Trophoblast cell (in vitro differentiated cells and primary cell): ENCODE results near the gene ASNS.

Experiments
- DNase-seq, 2 donors: peaks; one replicate each; pipeline ENCODE4 v3.0.0-alpha.2; 2016
- H2AFZ ChIP-seq: 2 replicates; pipeline ENCODE4 v1.6.1; 2013; ENCODE audit warnings: low read length, moderate library complexity, mild to moderate bottlenecking; ENCODE audit not compliant: insufficient read depth, poor library complexity
- H2AK5ac ChIP-seq: 2 replicates; pipeline ENCODE4 v1.6.1; 2013; ENCODE audit warnings: mild to moderate bottlenecking, low read length
- H2BK120ac ChIP-seq: 2 replicates; pipeline ENCODE4 v1.6.1; 2013; ENCODE audit warnings: low read length, mild to moderate bottlenecking, moderate library complexity; ENCODE audit not compliant: insufficient read depth, poor library complexity
- H2BK12ac ChIP-seq: 2 replicates; pipeline ENCODE4 v1.6.1; 2013; ENCODE audit warnings: mild to moderate bottlenecking, low read length, moderate library complexity
- H2BK5ac ChIP-seq: 2 replicates; pipeline ENCODE4 v1.6.1; 2013; ENCODE audit warnings: low read length, low read depth, moderate library complexity, mild to moderate bottlenecking; ENCODE audit not compliant: poor library complexity
- H3K14ac ChIP-seq: 2 replicates; pipeline ENCODE4 v1.6.1; 2013; ENCODE audit warnings: mild to moderate bottlenecking, low read length
- H3K18ac ChIP-seq: 2 replicates; pipeline ENCODE4 v1.6.1; 2013; ENCODE audit warnings: mild to moderate bottlenecking, low read length
- H3K23ac ChIP-seq: 2 replicates; pipeline ENCODE4 v1.6.1; 2013; ENCODE audit warnings: low read length
- H3K27ac ChIP-seq: 2 replicates; pipeline ENCODE4 v1.5.1; 2013; ENCODE audit warnings: low read depth, mild to moderate bottlenecking, inconsistent platforms, low read length, moderate library complexity
- H3K27me3 ChIP-seq: 2 replicates; pipeline ENCODE4 v1.6.1; 2013; ENCODE audit warnings: inconsistent platforms, mild to moderate bottlenecking, low read length, moderate library complexity; ENCODE audit not compliant: insufficient read depth
- H3K36me3 ChIP-seq, 2 experiments: 1 replicate in 1 of 2; 2 replicates in 1 of 2; pipeline ENCODE4 v1.6.1; 2013; ENCODE audit warnings: low read length in 2 of 2, mild to moderate bottlenecking in 2 of 2, moderate library complexity in 1 of 2; ENCODE audit not compliant: insufficient read depth in 2 of 2, control insufficient read depth in 1 of 2
- H3K4ac ChIP-seq: 2 replicates; pipeline ENCODE4 v1.6.1; 2013; ENCODE audit warnings: low read depth, mild to moderate bottlenecking, low read length, moderate library complexity
- H3K4me1 ChIP-seq, 2 experiments: 1 replicate in 1 of 2; 2 replicates in 1 of 2; pipeline ENCODE4 v1.6.1; 2013; ENCODE audit warnings: low read length in 2 of 2, mild to moderate bottlenecking in 2 of 2, moderate library complexity in 1 of 2; ENCODE audit not compliant: insufficient read depth in 2 of 2, control insufficient read depth in 1 of 2
- H3K4me2 ChIP-seq: 2 replicates; pipeline ENCODE4 v1.6.1; 2013; ENCODE audit warnings: inconsistent platforms, mild to moderate bottlenecking, low read length, moderate library complexity
- H3K4me3 ChIP-seq: 2 replicates; pipeline ENCODE4 v1.5.1; 2013; ENCODE audit warnings: mild to moderate bottlenecking, low read depth, low read length, inconsistent platforms
- H3K79me1 ChIP-seq: one replicate; pipeline ENCODE4 v1.6.1; 2013; ENCODE audit warnings: low read length
- H3K79me2 ChIP-seq: 2 replicates; pipeline ENCODE4 v1.6.1; 2013; ENCODE audit warnings: low read length, mild to moderate bottlenecking; ENCODE audit not compliant: control insufficient read depth, insufficient read depth, poor library complexity
- H3K9ac ChIP-seq: 2 replicates; pipeline ENCODE4 v1.6.1; 2013; ENCODE audit warnings: mild to moderate bottlenecking, low read length
- H3K9me3 ChIP-seq: 2 replicates; pipeline ENCODE4 v1.6.1; 2013; ENCODE audit warnings: low read depth, mild to moderate bottlenecking, control low read depth, inconsistent platforms, low read length; ENCODE audit not compliant: insufficient read depth
- H4K12ac ChIP-seq: 2 replicates; pipeline ENCODE4 v1.6.1; 2013; ENCODE audit warnings: low read depth, mild to moderate bottlenecking, low read length, moderate library complexity
- H4K8ac ChIP-seq: 2 replicates; pipeline ENCODE4 v1.6.1; 2013; ENCODE audit warnings: low read depth, mild to moderate bottlenecking, low read length, moderate library complexity
- H4K91ac ChIP-seq: one replicate; pipeline ENCODE4 v1.6.1; 2013; ENCODE audit warnings: low read depth, mild to moderate bottlenecking, low read length, moderate library complexity
- WGBS: extraction: QIAGEN DNeasy Blood & Tissue Kit; methylation state at CpG from one replicate; pipeline ENCODE4 v1.1.7; 2013; ENCODE audit warnings: missing lambda C conversion rate; ENCODE audit not compliant: insufficient read length, insufficient coverage; ENCODE audit errors: extremely low coverage; 5-methylcytosine and 5-hydroxymethylcytosine counted together

ASNS gene

GRCh38 chr7:97873606-97874005 is 1.4 kb upstream of the ASNS start:
- H3K4me2 ChIP-seq = no peak overlapping the region
- H3K27me3 ChIP-seq = no peaks in the 10 kb centered on the region
- H3K4ac ChIP-seq = no peak overlapping the region
- no peak overlapping the region for H3K18ac ChIP-seq
- WGBS = no CpG with 5 or more reads among the region's 3 CpGs
- no peaks in the 10 kb centered on the region for H3K36me3 ChIP-seq
- no peak overlapping the region for H3K27ac ChIP-seq
- peaks cover 3% of the 10 kb centered on the region in 2 experiments for H3K4me1 ChIP-seq
- no peak overlapping the region for H2BK5ac ChIP-seq
- H4K8ac ChIP-seq = no peak overlapping the region
- H3K79me1 ChIP-seq = no peaks in the 10 kb centered on the region
- no peak overlapping the region for H2BK12ac ChIP-seq
- H2AK5ac ChIP-seq = no peak overlapping the region
- no peaks in the 10 kb centered on the region for H3K9me3 ChIP-seq
- H3K4me3 ChIP-seq = no peak overlapping the region
- H3K14ac ChIP-seq = no peak overlapping the region
- no peaks in the 10 kb centered on the region for H3K79me2 ChIP-seq
- no peak overlapping the region for H2AFZ ChIP-seq
- H2BK120ac ChIP-seq = no peak overlapping the region
- H3K9ac ChIP-seq = no peak overlapping the region
- DNase-seq = no peak
- no peak overlapping the region for H4K91ac ChIP-seq
- no peak overlapping the region for H4K12ac ChIP-seq
- H3K23ac ChIP-seq = no peak overlapping the region

- WGBS = no CpG with 5 or more reads among the region's 21 CpGs
- peak overlapping the region; percentile 79 for H3K4me2 ChIP-seq
- no peaks in the 10 kb centered on the region for H3K79me2 ChIP-seq
- H3K4me3 ChIP-seq = peak overlapping the region; percentile 85
- no peak overlapping the region for H3K9ac ChIP-seq
- H3K36me3 ChIP-seq = no peaks in the 10 kb centered on the region
- H3K14ac ChIP-seq = no peak overlapping the region
- DNase-seq = no peak
- no peak overlapping the region for H2BK12ac ChIP-seq
- no peaks in the 10 kb centered on the region for H3K79me1 ChIP-seq
- no peak overlapping the region for H4K12ac ChIP-seq
- H4K91ac ChIP-seq = no peak overlapping the region
- no peak overlapping the region for H3K4ac ChIP-seq
- no peak overlapping the region for H3K18ac ChIP-seq
- no peaks in the 10 kb centered on the region for H3K27me3 ChIP-seq
- H2BK120ac ChIP-seq = no peak overlapping the region
- no peak overlapping the region for H3K23ac ChIP-seq
- no peak overlapping the region for H2AK5ac ChIP-seq
- H3K4me1 ChIP-seq = peaks cover 3% of the 10 kb centered on the region in 2 experiments
- peak overlapping the region; percentile 31 for H4K8ac ChIP-seq
- H3K9me3 ChIP-seq = no peaks in the 10 kb centered on the region
- H3K27ac ChIP-seq = no peak overlapping the region
- H2BK5ac ChIP-seq = no peak overlapping the region
- peak overlapping the region; percentile 78 for H2AFZ ChIP-seq
Measured at GRCh38 chr7:97871659-97872024, 566 bp downstream of the ASNS start.

- no peak overlapping the region for H3K4ac ChIP-seq
- no peak overlapping the region for H3K4me2 ChIP-seq
- H3K27ac ChIP-seq = no peak overlapping the region
- no peak overlapping the region for H2BK120ac ChIP-seq
- H3K9me3 ChIP-seq = no peaks in the 10 kb centered on the region
- H3K23ac ChIP-seq = no peak overlapping the region
- no peak overlapping the region for H2AFZ ChIP-seq
- H3K36me3 ChIP-seq = no peaks in the 10 kb centered on the region
- H4K91ac ChIP-seq = no peak overlapping the region
- no CpG with 5 or more reads among the region's 10 CpGs for WGBS
- no peak overlapping the region for H3K4me3 ChIP-seq
- H3K18ac ChIP-seq = no peak overlapping the region
- H3K9ac ChIP-seq = no peak overlapping the region
- no peaks in the 10 kb centered on the region for H3K79me2 ChIP-seq
- peaks cover 3% of the 10 kb centered on the region in 2 experiments for H3K4me1 ChIP-seq
- H4K12ac ChIP-seq = no peak overlapping the region
- no peak overlapping the region for H2BK12ac ChIP-seq
- no peaks in the 10 kb centered on the region for H3K79me1 ChIP-seq
- no peak overlapping the region for H2BK5ac ChIP-seq
- H2AK5ac ChIP-seq = no peak overlapping the region
- no peaks in the 10 kb centered on the region for H3K27me3 ChIP-seq
- no peak for DNase-seq
- no peak overlapping the region for H3K14ac ChIP-seq
- H4K8ac ChIP-seq = no peak overlapping the region
Measured at GRCh38 chr7:97868788-97869187, 3.4 kb downstream of the ASNS start.

DNA sequence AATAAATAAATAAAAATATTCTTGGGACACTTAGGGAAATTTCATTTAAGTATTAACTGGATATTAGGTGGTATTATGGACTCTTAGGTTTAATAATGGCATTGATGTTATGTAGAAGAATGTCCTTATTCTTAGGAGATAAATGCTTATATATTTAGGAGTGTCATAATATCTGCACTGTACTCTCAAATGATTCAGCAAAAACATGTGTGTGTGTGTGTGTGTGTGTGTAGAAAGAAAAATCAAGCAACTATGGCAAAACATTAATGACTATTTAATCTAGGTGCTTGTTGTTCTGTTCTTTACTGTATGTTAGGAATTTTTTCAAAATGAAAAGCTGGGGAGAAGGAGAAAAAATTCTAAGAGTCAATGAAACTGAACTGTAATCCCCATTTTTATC is 3.9 kb downstream of the ASNS start:
- no peak overlapping the region for H3K27ac ChIP-seq
- DNase-seq = no peak
- H3K27me3 ChIP-seq = no peaks in the 10 kb centered on the region
- H3K4me3 ChIP-seq = no peak overlapping the region
- H4K91ac ChIP-seq = no peak overlapping the region
- H3K9me3 ChIP-seq = no peaks in the 10 kb centered on the region
- no peak overlapping the region for H4K8ac ChIP-seq
- H2AFZ ChIP-seq = no peak overlapping the region
- peaks cover 3% of the 10 kb centered on the region in 2 experiments for H3K4me1 ChIP-seq
- no peaks in the 10 kb centered on the region for H3K79me2 ChIP-seq
- no peak overlapping the region for H3K23ac ChIP-seq
- H2BK12ac ChIP-seq = no peak overlapping the region
- no peak overlapping the region for H2BK5ac ChIP-seq
- no peaks in the 10 kb centered on the region for H3K79me1 ChIP-seq
- H3K36me3 ChIP-seq = no peaks in the 10 kb centered on the region
- no peak overlapping the region for H2BK120ac ChIP-seq
- H3K4me2 ChIP-seq = no peak overlapping the region
- no peak overlapping the region for H2AK5ac ChIP-seq
- H3K9ac ChIP-seq = no peak overlapping the region
- no peak overlapping the region for H3K4ac ChIP-seq
- H3K14ac ChIP-seq = no peak overlapping the region
- H3K18ac ChIP-seq = no peak overlapping the region
- no peak overlapping the region for H4K12ac ChIP-seq
